ENCODE results near the gene LGR4. TPM values are rescaled to one million over a fixed set of nuclear protein-coding genes. Genes with fewer than 3 reads are reported as not detected.

LGR4 gene
- total RNA-seq, 1 experiment from 2014 or later = 37.1 TPM

GRCh38 chr11:27349919-27350318 is 122.7 kb downstream of the LGR4 start:
- BruUV-seq (replicated peaks) = no TSS peak
- no peaks in the 10 kb centered on the region for H3K9me3 ChIP-seq
- 0 out of 2 replicates have a peak, but pooled peaks cover 1% of the 10 kb centered on the region for H3K36me3 ChIP-seq (ENCODE audit: control insufficient read depth, insufficient read depth, low read length)
- ChIA-PET POLR2A (no interaction called here), CTCF (no interaction called here)
- H3K27ac Mint-ChIP-seq (ENCODE audit: unreplicated experiment) = peak overlapping the region; percentile 25
- H3K27me3 ChIP-seq (replicated peaks; ENCODE audit: control insufficient read depth, insufficient read depth, low read length) = no peaks in the 10 kb centered on the region
- peak overlapping the region; percentile 44 for H3K4me3 Mint-ChIP-seq (ENCODE audit: unreplicated experiment)
- H3K4me3 ChIP-seq (ENCODE audit: low read depth, low read length) = no peak overlapping the region
- peaks cover 32% of the 10 kb centered on the region for H3K4me1 Mint-ChIP-seq (ENCODE audit: low read depth, unreplicated experiment)
- H3K27me3 Mint-ChIP-seq (ENCODE audit: insufficient read depth, unreplicated experiment) = no peaks in the 10 kb centered on the region
- no peaks in the 10 kb centered on the region for H3K9me3 Mint-ChIP-seq (ENCODE audit: unreplicated experiment)
- H3K4me1 ChIP-seq = peaks cover 47% of the 10 kb centered on the region
- TF ChIP-seq CTCF (IDR thresholded peaks at IDR 0.05; ENCODE audit: insufficient read depth in 1 of 2, low read depth in 1 of 2, low read length in 1 of 2, severe bottlenecking in 1 of 2, unreplicated experiment in 1 of 2) = no peak
- H3K36me3 Mint-ChIP-seq (ENCODE audit: insufficient read depth, unreplicated experiment) = peaks cover 15% of the 10 kb centered on the region
- intact Hi-C loops (cut with micrococcal nuclease; ENCODE audit: unreplicated experiment) = loop anchor here (2.0 kb wide), 1 partner anchor 19 kb away; no protein-coding TSS in a partner anchor
- peak in 1 of 2 experiments; percentile 36 for DNase-seq

GRCh38 chr11:27348340-27348873 is 124.2 kb downstream of the LGR4 start:
- H3K27ac Mint-ChIP-seq (ENCODE audit: unreplicated experiment) = no peak overlapping the region
- H3K4me1 Mint-ChIP-seq (ENCODE audit: low read depth, unreplicated experiment) = peaks cover 32% of the 10 kb centered on the region
- DNase-seq = no peak
- TF ChIP-seq CTCF (IDR thresholded peaks at IDR 0.05; ENCODE audit: insufficient read depth in 1 of 2, low read depth in 1 of 2, low read length in 1 of 2, severe bottlenecking in 1 of 2, unreplicated experiment in 1 of 2) = no peak
- H3K27me3 ChIP-seq (replicated peaks; ENCODE audit: control insufficient read depth, insufficient read depth, low read length) = no peaks in the 10 kb centered on the region
- H3K36me3 Mint-ChIP-seq (ENCODE audit: insufficient read depth, unreplicated experiment) = peaks cover 15% of the 10 kb centered on the region
- peaks cover 35% of the 10 kb centered on the region for H3K4me1 ChIP-seq
- H3K9me3 ChIP-seq = no peaks in the 10 kb centered on the region
- intact Hi-C loops (cut with micrococcal nuclease; ENCODE audit: unreplicated experiment) = no loop called here
- no peak overlapping the region for H3K4me3 Mint-ChIP-seq (ENCODE audit: unreplicated experiment)
- no peak overlapping the region for H3K4me3 ChIP-seq (ENCODE audit: low read depth, low read length)
- no peaks in the 10 kb centered on the region for H3K9me3 Mint-ChIP-seq (ENCODE audit: unreplicated experiment)
- BruUV-seq (replicated peaks) = no TSS peak
- 0 out of 2 replicates have a peak, but pooled peaks cover 1% of the 10 kb centered on the region for H3K36me3 ChIP-seq (ENCODE audit: control insufficient read depth, insufficient read depth, low read length)
- ChIA-PET POLR2A (no interaction called here), CTCF (no interaction called here)
- H3K27me3 Mint-ChIP-seq (ENCODE audit: insufficient read depth, unreplicated experiment) = no peaks in the 10 kb centered on the region

GRCh38 chr11:27347359-27348339 is 124.9 kb downstream of the LGR4 start:
- Histone ChIP-seq H3K27me3 (replicated peaks; ENCODE audit: control insufficient read depth, insufficient read depth, low read length) (no peaks in the 10 kb centered on the region), H3K36me3 (ENCODE audit: control insufficient read depth, insufficient read depth, low read length) (0 out of 2 replicates have a peak, but pooled peaks cover 1% of the 10 kb centered on the region), H3K4me3 (ENCODE audit: low read depth, low read length) (no peak overlapping the region), H3K9me3 (no peaks in the 10 kb centered on the region), H3K4me1 (peaks cover 34% of the 10 kb centered on the region)
- H3K27me3 Mint-ChIP-seq (ENCODE audit: insufficient read depth, unreplicated experiment) = no peaks in the 10 kb centered on the region
- ChIA-PET CTCF (no interaction called here), POLR2A (no interaction called here)
- TF ChIP-seq CTCF (IDR thresholded peaks at IDR 0.05; ENCODE audit: insufficient read depth in 1 of 2, low read depth in 1 of 2, low read length in 1 of 2, severe bottlenecking in 1 of 2, unreplicated experiment in 1 of 2) = no peak
- no peaks in the 10 kb centered on the region for H3K9me3 Mint-ChIP-seq (ENCODE audit: unreplicated experiment)
- peaks cover 15% of the 10 kb centered on the region for H3K36me3 Mint-ChIP-seq (ENCODE audit: insufficient read depth, unreplicated experiment)
- no peak overlapping the region for H3K4me3 Mint-ChIP-seq (ENCODE audit: unreplicated experiment)
- DNase-seq = no peak
- intact Hi-C loops (cut with micrococcal nuclease; ENCODE audit: unreplicated experiment) = no loop called here
- no peak overlapping the region for H3K27ac Mint-ChIP-seq (ENCODE audit: unreplicated experiment)
- no TSS peak for BruUV-seq (replicated peaks)
- H3K4me1 Mint-ChIP-seq (ENCODE audit: low read depth, unreplicated experiment) = peaks cover 32% of the 10 kb centered on the region
